ENCODE results near the gene PANK3. TPM values are rescaled to one million over a fixed set of nuclear protein-coding genes. Genes with fewer than 3 reads are reported as not detected.
"Not testable (repeated sequence)": the region's sequence is repeated elsewhere in the genome, so short reads cannot be mapped to it uniquely, and the experiment has no call there.

The PANK3 gene
- total RNA-seq, 1 experiment from 2014 or later = 117 TPM

DNA sequence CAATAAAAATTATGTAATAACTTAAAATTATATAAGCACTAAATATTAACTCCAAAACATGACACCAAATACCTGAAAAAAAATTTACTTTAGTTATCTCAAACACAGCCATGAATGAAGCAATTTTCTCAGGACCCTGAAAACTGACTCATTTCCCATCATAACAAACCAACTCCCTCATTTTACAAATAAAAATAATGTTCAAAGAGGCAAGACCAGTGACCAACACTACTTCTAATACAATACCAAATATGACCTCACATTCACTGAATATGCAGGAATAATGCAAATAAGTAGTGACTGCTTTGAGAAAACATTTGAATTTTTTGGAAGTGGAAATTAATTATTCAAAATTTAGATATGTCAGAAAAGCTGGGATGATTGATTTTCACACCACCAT, 28.5 kb downstream of the PANK3 start:
- Mint-ChIP-seq H3K27me3 (ENCODE audit: insufficient read depth, unreplicated experiment) (no peaks in the 10 kb centered on the region), H3K36me3 (ENCODE audit: insufficient read depth, unreplicated experiment) (peaks cover 59% of the 10 kb centered on the region), H3K27ac (ENCODE audit: low read depth, unreplicated experiment) (no peak overlapping the region), H3K9me3 (ENCODE audit: unreplicated experiment) (peaks cover 7% of the 10 kb centered on the region), H3K4me3 (ENCODE audit: unreplicated experiment) (no peak overlapping the region), H3K4me1 (ENCODE audit: insufficient read depth, unreplicated experiment) (peaks cover 24% of the 10 kb centered on the region)
- no peak for DNase-seq (ENCODE audit: unreplicated experiment)
- TF ChIP-seq, protein P1, sequence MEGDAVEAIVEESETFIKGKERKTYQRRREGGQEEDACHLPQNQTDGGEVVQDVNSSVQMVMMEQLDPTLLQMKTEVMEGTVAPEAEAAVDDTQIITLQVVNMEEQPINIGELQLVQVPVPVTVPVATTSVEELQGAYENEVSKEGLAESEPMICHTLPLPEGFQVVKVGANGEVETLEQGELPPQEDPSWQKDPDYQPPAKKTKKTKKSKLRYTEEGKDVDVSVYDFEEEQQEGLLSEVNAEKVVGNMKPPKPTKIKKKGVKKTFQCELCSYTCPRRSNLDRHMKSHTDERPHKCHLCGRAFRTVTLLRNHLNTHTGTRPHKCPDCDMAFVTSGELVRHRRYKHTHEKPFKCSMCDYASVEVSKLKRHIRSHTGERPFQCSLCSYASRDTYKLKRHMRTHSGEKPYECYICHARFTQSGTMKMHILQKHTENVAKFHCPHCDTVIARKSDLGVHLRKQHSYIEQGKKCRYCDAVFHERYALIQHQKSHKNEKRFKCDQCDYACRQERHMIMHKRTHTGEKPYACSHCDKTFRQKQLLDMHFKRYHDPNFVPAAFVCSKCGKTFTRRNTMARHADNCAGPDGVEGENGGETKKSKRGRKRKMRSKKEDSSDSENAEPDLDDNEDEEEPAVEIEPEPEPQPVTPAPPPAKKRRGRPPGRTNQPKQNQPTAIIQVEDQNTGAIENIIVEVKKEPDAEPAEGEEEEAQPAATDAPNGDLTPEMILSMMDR (IDR thresholded peaks at IDR 0.05; ENCODE audit: unreplicated experiment) = no peak
- intact Hi-C loops (cut with micrococcal nuclease) = no loop called here
- BruUV-seq (replicated peaks) = no TSS peak
- POLR2A ChIA-PET = interaction anchor here (1.5 kb wide), 1 partner anchor 29 kb away, joined by 6 read pairs; the partner anchor contains the start of gene PANK3
- CTCF ChIA-PET = no interaction called here

DNA sequence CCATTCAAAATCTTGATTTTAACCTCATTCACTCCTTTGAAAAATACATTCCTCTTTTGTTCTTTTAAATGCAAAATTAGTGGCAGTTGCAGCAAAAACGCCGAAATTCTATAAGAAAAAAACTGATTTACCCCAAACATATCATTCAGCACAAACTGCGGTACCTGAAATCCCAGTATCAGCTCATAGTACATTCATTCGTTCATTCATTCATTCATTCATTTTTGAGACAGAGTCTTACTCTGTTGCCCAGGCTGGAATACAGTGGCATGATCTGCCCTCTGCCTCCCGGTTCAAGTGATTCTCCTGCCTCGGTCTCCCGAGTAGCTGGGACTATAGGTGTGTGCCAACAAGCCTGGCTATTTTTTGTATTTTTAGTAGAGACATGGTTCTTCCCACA, 29.6 kb downstream of the PANK3 start:
- TF ChIP-seq, protein P1 (IDR thresholded peaks at IDR 0.05; ENCODE audit: unreplicated experiment) = no peak
- H3K4me3 Mint-ChIP-seq (ENCODE audit: unreplicated experiment) = no peak overlapping the region
- no peak overlapping the region for H3K27ac Mint-ChIP-seq (ENCODE audit: low read depth, unreplicated experiment)
- peaks cover 7% of the 10 kb centered on the region for H3K9me3 Mint-ChIP-seq (ENCODE audit: unreplicated experiment)
- no peak for DNase-seq (ENCODE audit: unreplicated experiment)
- H3K4me1 Mint-ChIP-seq (ENCODE audit: insufficient read depth, unreplicated experiment) = peaks cover 24% of the 10 kb centered on the region
- ChIA-PET CTCF (interaction anchor here (0.6 kb wide), 1 partner anchor 132 kb away, joined by 5 read pairs; no protein-coding TSS in a partner anchor), POLR2A (interaction anchor here (0.7 to 1.5 kb wide), 3 partner anchors 30 to 1127 kb away, joined by 3 to 6 read pairs (median 4); partner anchors contain the start of gene PANK3)
- intact Hi-C loops (cut with micrococcal nuclease) = no loop called here
- peaks cover 48% of the 10 kb centered on the region for H3K36me3 Mint-ChIP-seq (ENCODE audit: insufficient read depth, unreplicated experiment)
- H3K27me3 Mint-ChIP-seq (ENCODE audit: insufficient read depth, unreplicated experiment) = no peaks in the 10 kb centered on the region
- BruUV-seq (replicated peaks) = no TSS peak

DNA sequence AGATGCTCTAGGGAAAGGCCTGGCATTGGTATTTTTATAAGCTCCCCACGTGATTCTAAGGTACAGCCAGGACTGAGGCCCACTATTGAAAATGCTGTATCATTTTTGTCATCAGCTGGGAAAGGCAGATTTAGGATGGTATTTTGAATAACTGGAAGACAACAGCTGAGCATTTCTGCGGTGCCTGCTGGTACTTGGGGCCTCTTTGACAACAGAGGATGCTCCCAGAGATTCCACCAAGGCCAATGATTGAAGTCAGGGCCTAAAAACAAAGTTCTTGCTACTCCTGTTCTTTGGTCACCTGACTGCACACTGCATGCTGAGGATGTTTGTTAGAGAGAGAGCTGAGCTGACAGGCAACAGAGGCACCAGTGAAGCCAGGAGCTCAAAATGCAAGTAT, 42.0 kb downstream of the PANK3 start:
- POLR2A ChIA-PET = interaction anchor here (0.6 to 1.0 kb wide), 2 partner anchors 16 to 268 kb away, joined by 3 to 4 read pairs; no protein-coding TSS in a partner anchor
- Mint-ChIP-seq H3K9me3 (ENCODE audit: unreplicated experiment) (no peaks in the 10 kb centered on the region), H3K27ac (ENCODE audit: low read depth, unreplicated experiment) (no peak overlapping the region), H3K4me3 (ENCODE audit: unreplicated experiment) (no peak overlapping the region), H3K27me3 (ENCODE audit: insufficient read depth, unreplicated experiment) (no peaks in the 10 kb centered on the region), H3K36me3 (ENCODE audit: insufficient read depth, unreplicated experiment) (no peaks in the 10 kb centered on the region), H3K4me1 (ENCODE audit: insufficient read depth, unreplicated experiment) (no peaks in the 10 kb centered on the region)
- intact Hi-C loops (cut with micrococcal nuclease) = no loop called here
- no peak for DNase-seq (ENCODE audit: unreplicated experiment)
- TF ChIP-seq, protein P1 (IDR thresholded peaks at IDR 0.05; ENCODE audit: unreplicated experiment) = no peak
- CTCF ChIA-PET = interaction anchor here (0.7 to 1.2 kb wide), 3 partner anchors 11 to 1008 kb away, joined by 3 to 5 read pairs (median 3); no protein-coding TSS in a partner anchor
- BruUV-seq (replicated peaks) = no TSS peak

DNA sequence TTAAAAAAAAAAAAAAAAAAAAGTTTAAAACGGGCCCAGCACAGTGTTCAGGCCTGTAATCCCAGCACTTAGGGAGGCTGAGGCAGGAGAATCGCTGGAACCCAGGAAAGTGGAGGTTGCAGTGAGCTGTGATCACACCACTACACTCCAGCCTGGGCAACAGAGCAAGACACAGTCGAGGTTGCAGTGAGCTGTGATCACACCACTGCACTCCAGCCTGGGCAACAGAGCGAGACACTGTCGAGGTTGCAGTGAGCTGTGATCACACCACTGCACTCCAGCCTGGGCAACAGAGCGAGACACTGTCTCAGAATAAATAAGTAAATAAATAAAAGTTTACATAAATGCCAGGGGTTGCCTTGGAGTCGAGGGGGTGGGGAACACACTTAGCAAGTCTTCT, 44.8 kb downstream of the PANK3 start:
- H3K4me1 Mint-ChIP-seq (ENCODE audit: insufficient read depth, unreplicated experiment); BruUV-seq (replicated peaks); H3K27ac Mint-ChIP-seq (ENCODE audit: low read depth, unreplicated experiment); H3K36me3 Mint-ChIP-seq (ENCODE audit: insufficient read depth, unreplicated experiment); H3K4me3 Mint-ChIP-seq (ENCODE audit: unreplicated experiment); intact Hi-C loops (cut with micrococcal nuclease); H3K27me3 Mint-ChIP-seq (ENCODE audit: insufficient read depth, unreplicated experiment); H3K9me3 Mint-ChIP-seq (ENCODE audit: unreplicated experiment); DNase-seq (ENCODE audit: unreplicated experiment); POLR2A ChIA-PET: not testable (repeated sequence)
- CTCF ChIA-PET = interaction anchor here (0.7 kb wide), 1 partner anchor 8 kb away, joined by 3 read pairs; no protein-coding TSS in a partner anchor

Measured in MCF 10A (cell line).